Suppressor macrophage (primary cell): ENCODE measurements around the gene DNAJC16.

Source experiments
- DNase-seq, 4 experiments: peaks; one replicate each; pipeline ENCODE4 v3.0.0-alpha.2; 2020 to 2022

DNAJC16 gene

DNA sequence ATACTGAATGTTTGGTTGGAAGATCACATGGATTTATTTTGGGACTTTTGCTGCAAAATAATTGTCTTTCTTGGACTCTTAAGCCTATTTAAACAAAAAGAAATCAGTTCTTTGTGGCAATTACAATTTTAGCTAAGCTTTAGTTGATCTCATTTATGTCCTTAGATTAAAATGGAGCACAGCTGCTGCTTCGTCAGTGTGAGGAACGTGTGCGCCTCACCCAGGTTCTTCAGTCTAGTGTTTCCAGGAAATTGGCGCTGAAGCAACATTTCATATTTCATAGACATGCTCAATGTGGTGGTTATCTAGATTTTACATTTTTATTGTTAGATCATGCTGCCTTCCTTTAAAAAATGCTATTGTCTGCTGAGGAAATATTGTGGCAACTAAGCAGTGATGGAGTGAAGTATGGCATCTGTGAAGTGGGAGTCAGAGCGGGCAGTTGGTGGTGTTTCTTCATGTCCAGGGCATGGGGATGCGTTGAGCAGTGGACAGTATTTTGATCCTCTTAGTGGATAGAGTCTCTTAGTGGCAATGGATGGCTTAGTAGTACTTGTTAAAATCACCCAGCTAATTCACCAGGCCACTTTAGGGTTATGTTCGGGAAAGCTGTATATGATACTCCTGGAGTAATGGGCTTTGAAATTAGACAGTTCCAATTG is 96.2 kb downstream of the DNAJC16 start:
- no peak for DNase-seq

DNA sequence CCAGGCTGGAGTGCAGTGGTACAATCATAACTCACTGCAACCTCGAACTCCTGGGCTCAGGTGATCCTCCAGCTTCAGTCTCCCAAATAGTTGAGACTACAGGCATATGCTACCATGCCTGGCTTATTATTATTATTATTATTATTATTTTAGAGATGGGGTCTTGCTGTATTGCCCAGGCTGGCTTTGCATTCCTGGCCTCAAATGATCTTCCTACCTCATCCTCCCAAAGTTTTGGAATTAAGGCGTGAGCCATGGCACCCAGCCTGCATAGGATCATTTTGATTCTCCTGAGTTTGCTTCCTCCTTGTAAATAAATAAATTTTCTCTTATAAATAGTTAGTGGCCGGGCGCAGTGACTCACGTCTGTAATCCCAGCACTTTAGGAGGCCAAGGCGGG is 96.8 kb downstream of the DNAJC16 start:
- no peak for DNase-seq

GRCh38 chr1:15624133-15624714 is 97.6 kb downstream of the DNAJC16 start:
- DNase-seq: no peak

GRCh38 chr1:15625056-15625917 is 98.6 kb downstream of the DNAJC16 start:
- no peak for DNase-seq
